T-cell (primary cell): ENCODE data around the gene VRK2. TPM values are rescaled to one million over a fixed set of nuclear protein-coding genes. Genes with fewer than 3 reads are reported as not detected.

ENCODE experiments used
- ATAC-seq, 4 experiments: fragments of 200-7000 bp in 3 of 4; fragments of 150-1000 bp in 1 of 4; cut with Tn5 transposase; replicated peaks in 1 of 4; 1 replicate in 3 of 4; 2 replicates in 1 of 4; pipeline ENCODE4 v1.10.0; 2021; ENCODE audit warnings: moderate library complexity in 3 of 4, mild to moderate bottlenecking in 2 of 4, moderate number of reproducible peaks in 1 of 4
- CTCF ChIA-PET, 2 donors: fragments of 300-600 bp; sonication (Branson Sonifier 250); formaldehyde crosslinking; loops; one replicate each; lab custom pipeline; 2022; ENCODE audit warnings: antibody characterized with exemption in 2 of 2; lab: Charles Lee
- POLR2A ChIA-PET, 2 donors: fragments of 300-600 bp; sonication (Branson Sonifier 250); formaldehyde crosslinking; loops; one replicate each; lab custom pipeline; 2022; ENCODE audit warnings: antibody characterized with exemption in 2 of 2; lab: Charles Lee
- DNase-seq, 35 experiments: peaks; one replicate each; pipeline versions ENCODE4 v3.0.0 to v3.0.0-alpha.2; 2013 to 2023
- H3K27ac ChIP-seq: one replicate; pipeline ENCODE4 v1.5.1; 2013; ENCODE audit warnings: low read length
- H3K27me3 ChIP-seq, 2 experiments: replicated peaks in 1 of 2; 1 replicate in 1 of 2; 2 replicates in 1 of 2; pipeline versions ENCODE4 v1.6.1 to v1.7.0; 2013; ENCODE audit warnings: low read length in 1 of 2, mixed read lengths in 1 of 2; ENCODE audit not compliant: control insufficient read depth in 2 of 2, insufficient read depth in 2 of 2; ENCODE audit errors: extremely low read depth in 1 of 2
- H3K36me3 ChIP-seq, 2 donors: 1 replicate in 1 of 2; 2 replicates in 1 of 2; pipeline versions ENCODE4 v1.6.1 to v1.7.0; 2013; ENCODE audit warnings: low read length in 1 of 2; ENCODE audit not compliant: control insufficient read depth in 2 of 2, insufficient read depth in 1 of 2; ENCODE audit errors: extremely low read depth in 1 of 2
- H3K4me1 ChIP-seq, 2 experiments: 1 replicate in 1 of 2; 2 replicates in 1 of 2; pipeline versions ENCODE4 v1.6.1 to v1.7.0; 2013; ENCODE audit warnings: low read length in 2 of 2, mixed read lengths in 1 of 2; ENCODE audit not compliant: insufficient read depth in 2 of 2, control insufficient read depth in 1 of 2; ENCODE audit errors: extremely low read depth in 1 of 2
- H3K4me3 ChIP-seq, 2 donors: 1 replicate in 1 of 2; 2 replicates in 1 of 2; pipeline versions ENCODE4 v1.5.1 to v1.7.0; 2013; ENCODE audit warnings: mild to moderate bottlenecking in 2 of 2, low read length in 1 of 2, moderate library complexity in 1 of 2; ENCODE audit not compliant: control insufficient read depth in 1 of 2; ENCODE audit errors: extremely low read depth in 1 of 2
- H3K9me3 ChIP-seq: 2 replicates; pipeline ENCODE4 v1.7.0; 2013
- H3K27ac Mint-ChIP-seq, 2 donors: one replicate each; pipeline ENCODE4 v1.8.0; 2020 to 2021; ENCODE audit warnings: mild to moderate bottlenecking in 2 of 2, mixed read lengths in 2 of 2
- H3K27me3 Mint-ChIP-seq, 2 donors: one replicate each; pipeline ENCODE4 v1.8.0; 2021 to 2022; ENCODE audit warnings: mixed read lengths in 2 of 2
- H3K36me3 Mint-ChIP-seq: one replicate; pipeline ENCODE4 v1.8.0; 2021; ENCODE audit warnings: mixed read lengths
- H3K4me1 Mint-ChIP-seq, 3 donors: one replicate each; pipeline ENCODE4 v1.8.0; 2020 to 2022; ENCODE audit warnings: mixed read lengths in 3 of 3, mild to moderate bottlenecking in 1 of 3
- H3K4me3 Mint-ChIP-seq, 3 donors: one replicate each; pipeline ENCODE4 v1.8.0; 2020 to 2022; ENCODE audit warnings: mild to moderate bottlenecking in 3 of 3, mixed read lengths in 3 of 3, moderate library complexity in 3 of 3
- H3K9me3 Mint-ChIP-seq, 3 donors: one replicate each; pipeline ENCODE4 v1.8.0; 2020 to 2022; ENCODE audit warnings: mixed read lengths in 3 of 3
- WGBS: methylation state at CpG from one replicate; pipeline ENCODE4 v1.1.5; 2013; ENCODE audit warnings: missing lambda C conversion rate; ENCODE audit not compliant: insufficient coverage; 5-methylcytosine and 5-hydroxymethylcytosine counted together
- total RNA-seq, 35 experiments: library from RNA in 6 of 35; stranded (reverse) in 6 of 35; fragments of 120-200 nt in 1 of 35; gene quantifications; one replicate each; pipeline versions ENCODE4 v1.2.1 to v1.2.4 and lab custom pipeline; 2013 to 2026

The VRK2 gene
- total RNA-seq, 5 donors from 2014 or later (not counting 1 experiment from before 2014, with no cell fraction given) = 13.9 to 18.8 (median 15.7) TPM

DNA sequence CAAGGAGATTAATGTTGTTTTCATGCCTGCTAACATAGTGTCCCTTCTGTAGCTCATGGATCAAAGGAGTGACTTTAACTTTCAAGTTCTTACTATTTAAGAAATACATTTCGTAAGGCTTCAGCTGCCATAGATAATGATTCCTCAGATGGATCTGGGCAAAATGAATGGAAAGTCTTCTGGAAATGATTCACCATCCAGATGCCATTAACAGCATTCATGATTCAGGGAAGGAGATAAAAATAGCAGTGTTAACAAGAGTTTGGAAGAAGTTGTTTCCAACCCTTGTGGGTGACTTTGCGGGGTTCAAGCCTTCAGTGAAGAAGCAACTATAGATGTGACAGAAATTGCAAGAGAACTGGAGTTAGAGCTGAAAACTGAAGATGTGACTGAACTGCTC is 17.0 kb downstream of the VRK2 start:
- H3K27me3 Mint-ChIP-seq = no peaks in the 10 kb centered on the region
- ATAC-seq (no peak), DNase-seq (no peak)
- peaks cover 37 to 45% (median 40%) of the 10 kb centered on the region in 3 donors for H3K4me1 Mint-ChIP-seq
- peak overlapping the region; percentile 2 to 79 for H3K27ac Mint-ChIP-seq
- H3K36me3 ChIP-seq = peaks cover 0 to 1% of the 10 kb centered on the region in 2 donors
- no peaks in the 10 kb centered on the region for H3K27me3 ChIP-seq
- 60% methylated on average over 1 of the region's 2 CpGs for WGBS
- peaks cover 0 to 14% of the 10 kb centered on the region in 2 experiments for H3K4me1 ChIP-seq
- H3K9me3 ChIP-seq = no peaks in the 10 kb centered on the region
- peaks cover 5 to 6% (median 6%) of the 10 kb centered on the region in 3 donors for H3K9me3 Mint-ChIP-seq
- H3K36me3 Mint-ChIP-seq = peaks cover 30% of the 10 kb centered on the region
- ChIA-PET CTCF (no interaction called here), POLR2A (no interaction called here)
- no peak overlapping the region for H3K27ac ChIP-seq
- H3K4me3 Mint-ChIP-seq = peak overlapping the region in 1 of 3 donors; percentile 37
- no peak overlapping the region for H3K4me3 ChIP-seq

DNA sequence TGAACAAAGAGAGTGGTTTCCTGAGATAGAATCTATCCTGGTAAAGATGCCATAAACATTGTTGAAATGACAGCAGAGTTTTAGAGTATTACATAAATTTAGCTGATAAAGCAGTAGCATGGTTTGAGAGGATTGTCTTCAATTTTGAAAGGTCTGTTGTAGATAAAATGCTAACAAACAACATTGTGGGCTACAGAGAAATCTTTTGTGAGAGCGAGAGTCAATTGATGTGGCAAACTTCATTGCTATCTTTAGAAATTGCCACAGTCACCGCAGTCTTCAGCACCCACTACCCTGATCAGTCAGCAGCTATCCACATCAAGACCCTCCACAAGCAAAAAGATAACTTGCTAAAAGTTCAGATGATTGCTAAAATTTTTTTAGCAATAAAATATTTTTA is 17.5 kb downstream of the VRK2 start:
- H3K9me3 Mint-ChIP-seq = peaks cover 7 to 9% (median 7%) of the 10 kb centered on the region in 3 donors
- no CpG with 5 or more reads among the region's 2 CpGs for WGBS
- DNase-seq = peak in 1 of 35 experiments; percentile 19
- peak overlapping the region in 1 of 3 donors; percentile 37 for H3K4me3 Mint-ChIP-seq
- peaks cover 37 to 45% (median 40%) of the 10 kb centered on the region in 3 donors for H3K4me1 Mint-ChIP-seq
- Histone ChIP-seq H3K4me3 (no peak overlapping the region), H3K4me1 (peaks cover 0 to 14% of the 10 kb centered on the region in 2 experiments), H3K27me3 (no peaks in the 10 kb centered on the region), H3K9me3 (no peaks in the 10 kb centered on the region), H3K27ac (no peak overlapping the region), H3K36me3 (no peaks in the 10 kb centered on the region)
- H3K27me3 Mint-ChIP-seq = no peaks in the 10 kb centered on the region
- ChIA-PET CTCF (no interaction called here), POLR2A (no interaction called here)
- peak; percentile 29 to 77 (median 43) for ATAC-seq
- peak overlapping the region; percentile 47 to 79 for H3K27ac Mint-ChIP-seq
- peaks cover 30% of the 10 kb centered on the region for H3K36me3 Mint-ChIP-seq

GRCh38 chr2:58065248-58065647 is 18.6 kb downstream of the VRK2 start:
- DNase-seq (no peak), ATAC-seq (no peak)
- ChIA-PET POLR2A (interaction anchor here in 1 of 2 donors (0.6 kb wide), 1 partner anchor 352 kb away, joined by 3 read pairs; no protein-coding TSS in a partner anchor), CTCF (interaction anchor here in 1 of 2 donors (0.5 kb wide), 1 partner anchor 23 kb away, joined by 4 read pairs; no protein-coding TSS in a partner anchor)
- Mint-ChIP-seq H3K36me3 (peaks cover 34% of the 10 kb centered on the region), H3K9me3 (peaks cover 7 to 9% (median 7%) of the 10 kb centered on the region in 3 donors), H3K27ac (no peak overlapping the region), H3K27me3 (no peaks in the 10 kb centered on the region), H3K4me3 (no peak overlapping the region), H3K4me1 (peaks cover 37 to 43% (median 42%) of the 10 kb centered on the region in 3 donors)
- no peak overlapping the region for H3K4me3 ChIP-seq
- peaks cover 0 to 14% of the 10 kb centered on the region in 2 experiments for H3K4me1 ChIP-seq
- WGBS = no CpG with 5 or more reads among the region's 1 CpG
- no peaks in the 10 kb centered on the region for H3K27me3 ChIP-seq
- H3K36me3 ChIP-seq = no peaks in the 10 kb centered on the region
- no peaks in the 10 kb centered on the region for H3K9me3 ChIP-seq
- no peak overlapping the region for H3K27ac ChIP-seq

DNA sequence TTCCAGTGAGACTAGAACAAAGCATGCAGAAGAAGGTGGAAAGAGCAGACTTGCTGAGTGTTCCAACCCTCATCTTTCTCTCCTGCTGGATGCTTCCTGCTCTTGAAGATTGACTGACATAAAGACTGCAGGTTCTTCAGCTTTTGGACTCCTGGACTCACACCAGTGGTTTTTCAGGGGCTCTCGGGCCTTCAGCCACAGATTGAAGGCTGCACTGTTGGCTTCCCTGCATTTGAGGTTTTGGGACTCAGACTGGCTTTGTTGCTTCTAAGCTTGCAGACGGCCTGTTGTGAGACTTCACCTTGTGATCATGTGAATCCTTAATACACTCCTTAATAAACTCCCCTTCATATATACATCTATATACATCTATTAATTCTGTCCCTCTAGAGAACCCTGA is 20.4 kb downstream of the VRK2 start:
- Mint-ChIP-seq H3K27ac (no peak overlapping the region), H3K4me1 (peaks cover 41 to 48% (median 43%) of the 10 kb centered on the region in 3 donors), H3K36me3 (peaks cover 35% of the 10 kb centered on the region), H3K4me3 (no peak overlapping the region), H3K27me3 (no peaks in the 10 kb centered on the region), H3K9me3 (peaks cover 7 to 9% (median 7%) of the 10 kb centered on the region in 3 donors)
- 100% methylated on average over 2 of the region's 2 CpGs for WGBS
- ChIA-PET CTCF (no interaction called here), POLR2A (no interaction called here)
- H3K9me3 ChIP-seq = no peaks in the 10 kb centered on the region
- no peak overlapping the region for H3K27ac ChIP-seq
- H3K4me1 ChIP-seq = peaks cover 0 to 14% of the 10 kb centered on the region in 2 experiments
- no peaks in the 10 kb centered on the region for H3K27me3 ChIP-seq
- H3K36me3 ChIP-seq = no peaks in the 10 kb centered on the region
- no peak for ATAC-seq
- no peak overlapping the region for H3K4me3 ChIP-seq
- DNase-seq = no peak

DNA sequence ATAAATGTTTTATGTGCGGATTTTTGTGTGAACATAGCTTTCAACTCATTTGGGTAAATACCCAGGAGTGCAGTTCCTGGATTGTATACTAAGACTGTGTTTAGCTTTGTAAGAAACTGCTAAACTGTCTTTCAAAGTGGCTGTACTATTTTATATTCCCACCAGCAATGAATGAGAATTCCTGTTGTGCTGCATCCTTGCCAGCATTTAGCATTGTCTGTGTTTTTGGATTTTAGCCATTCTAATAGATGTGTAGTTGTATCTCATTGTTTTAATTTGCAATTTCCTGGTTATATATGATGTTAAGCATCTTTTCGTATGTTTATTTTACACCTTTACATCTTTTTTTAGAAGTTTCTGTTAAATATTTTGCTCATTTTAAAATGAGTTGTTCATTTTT is 24.2 kb downstream of the VRK2 start:
- DNase-seq (no peak), ATAC-seq (no peak)
- POLR2A ChIA-PET = no interaction called here
- H3K4me3 Mint-ChIP-seq = no peak overlapping the region
- WGBS = no CpG with 5 or more reads among the region's 2 CpGs
- Histone ChIP-seq H3K27me3 (no peaks in the 10 kb centered on the region), H3K27ac (no peak overlapping the region), H3K4me3 (no peak overlapping the region), H3K4me1 (no peaks in the 10 kb centered on the region), H3K9me3 (no peaks in the 10 kb centered on the region), H3K36me3 (no peaks in the 10 kb centered on the region)
- CTCF ChIA-PET = no interaction called here
- H3K9me3 Mint-ChIP-seq = peaks cover 7 to 11% (median 9%) of the 10 kb centered on the region in 3 donors
- no peaks in the 10 kb centered on the region for H3K27me3 Mint-ChIP-seq
- peaks cover 24 to 34% (median 29%) of the 10 kb centered on the region in 3 donors for H3K4me1 Mint-ChIP-seq
- peaks cover 50% of the 10 kb centered on the region for H3K36me3 Mint-ChIP-seq
- H3K27ac Mint-ChIP-seq = peak overlapping the region in 1 of 2 donors; percentile 40

GRCh38 chr2:58072102-58072501 is 25.5 kb downstream of the VRK2 start:
- Mint-ChIP-seq H3K9me3 (peaks cover 7 to 11% (median 9%) of the 10 kb centered on the region in 3 donors), H3K4me1 (peaks cover 16 to 22% (median 16%) of the 10 kb centered on the region in 3 donors), H3K27ac (no peak overlapping the region), H3K36me3 (peaks cover 44% of the 10 kb centered on the region), H3K27me3 (no peaks in the 10 kb centered on the region), H3K4me3 (no peak overlapping the region)
- DNase-seq (no peak), ATAC-seq (no peak)
- CTCF ChIA-PET = no interaction called here
- no peaks in the 10 kb centered on the region for H3K9me3 ChIP-seq
- H3K4me3 ChIP-seq = no peak overlapping the region
- H3K36me3 ChIP-seq = no peaks in the 10 kb centered on the region
- H3K27ac ChIP-seq = no peak overlapping the region
- H3K4me1 ChIP-seq = no peaks in the 10 kb centered on the region
- POLR2A ChIA-PET = no interaction called here
- no peaks in the 10 kb centered on the region for H3K27me3 ChIP-seq
- no CpG with 5 or more reads among the region's 1 CpG for WGBS
